Measurements from ENCODE around the gene ADCY4.

Gene ADCY4

DNA sequence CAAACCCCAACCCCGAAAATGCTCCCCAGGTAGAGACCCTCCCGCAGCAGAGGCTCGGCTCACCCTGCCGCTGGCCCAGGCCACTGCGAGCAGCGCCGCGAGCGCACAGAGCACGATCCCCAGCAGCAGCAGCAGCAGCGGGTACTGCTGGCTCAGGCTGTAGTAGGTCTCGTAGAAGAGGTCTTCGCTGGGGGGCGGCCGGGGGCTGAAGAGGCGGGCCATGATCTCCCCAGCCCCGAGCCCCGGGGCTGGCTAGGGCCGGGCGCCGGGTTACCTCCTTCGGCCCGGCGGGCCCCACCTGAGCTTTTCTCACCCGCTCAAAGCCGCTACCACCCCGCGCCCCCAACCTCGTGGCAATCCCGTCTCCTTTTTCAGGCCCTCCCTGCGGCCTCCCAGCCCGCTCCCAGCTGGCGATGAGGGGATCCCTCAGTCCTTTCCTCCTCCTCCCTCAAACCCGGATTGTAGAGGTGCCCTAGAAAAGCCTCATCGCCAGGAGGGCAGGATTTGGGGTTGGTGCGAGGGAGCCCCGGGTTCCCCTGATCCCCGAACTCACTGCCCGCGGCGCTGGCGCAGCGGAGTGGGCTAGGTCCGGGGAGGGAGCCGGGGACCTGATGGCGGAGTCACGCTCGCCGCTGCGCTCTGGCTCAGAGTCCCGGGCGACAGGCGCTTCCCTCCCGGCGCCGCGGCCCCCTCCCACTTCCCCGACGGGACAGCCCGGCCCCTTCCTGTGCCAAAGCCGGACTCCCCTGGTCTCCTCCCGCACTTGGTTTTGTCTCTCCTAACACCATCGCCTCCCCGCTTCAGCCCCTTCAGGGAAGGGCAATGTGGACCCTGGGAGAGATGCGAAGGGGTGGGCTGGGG, at the start of gene ADCY4:
TSS of gene ADCY4 (minus strand) at position 641 of the 861 bp plus-strand sequence. CDS start at position 222, 419 bp downstream.
- TF ChIP-seq, protein P1, sequence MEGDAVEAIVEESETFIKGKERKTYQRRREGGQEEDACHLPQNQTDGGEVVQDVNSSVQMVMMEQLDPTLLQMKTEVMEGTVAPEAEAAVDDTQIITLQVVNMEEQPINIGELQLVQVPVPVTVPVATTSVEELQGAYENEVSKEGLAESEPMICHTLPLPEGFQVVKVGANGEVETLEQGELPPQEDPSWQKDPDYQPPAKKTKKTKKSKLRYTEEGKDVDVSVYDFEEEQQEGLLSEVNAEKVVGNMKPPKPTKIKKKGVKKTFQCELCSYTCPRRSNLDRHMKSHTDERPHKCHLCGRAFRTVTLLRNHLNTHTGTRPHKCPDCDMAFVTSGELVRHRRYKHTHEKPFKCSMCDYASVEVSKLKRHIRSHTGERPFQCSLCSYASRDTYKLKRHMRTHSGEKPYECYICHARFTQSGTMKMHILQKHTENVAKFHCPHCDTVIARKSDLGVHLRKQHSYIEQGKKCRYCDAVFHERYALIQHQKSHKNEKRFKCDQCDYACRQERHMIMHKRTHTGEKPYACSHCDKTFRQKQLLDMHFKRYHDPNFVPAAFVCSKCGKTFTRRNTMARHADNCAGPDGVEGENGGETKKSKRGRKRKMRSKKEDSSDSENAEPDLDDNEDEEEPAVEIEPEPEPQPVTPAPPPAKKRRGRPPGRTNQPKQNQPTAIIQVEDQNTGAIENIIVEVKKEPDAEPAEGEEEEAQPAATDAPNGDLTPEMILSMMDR (conservative IDR thresholded peaks at IDR 0.05; ENCODE audit: control insufficient read depth, insufficient read depth, low read depth, low read length), result no peak
- DNase-seq (ENCODE audit: low read depth), result no peak
- peak within 1 kb of the TSS; percentile 34 for H3K4me3 ChIP-seq (ENCODE audit: control insufficient read depth, low read depth, low read length)

DNA sequence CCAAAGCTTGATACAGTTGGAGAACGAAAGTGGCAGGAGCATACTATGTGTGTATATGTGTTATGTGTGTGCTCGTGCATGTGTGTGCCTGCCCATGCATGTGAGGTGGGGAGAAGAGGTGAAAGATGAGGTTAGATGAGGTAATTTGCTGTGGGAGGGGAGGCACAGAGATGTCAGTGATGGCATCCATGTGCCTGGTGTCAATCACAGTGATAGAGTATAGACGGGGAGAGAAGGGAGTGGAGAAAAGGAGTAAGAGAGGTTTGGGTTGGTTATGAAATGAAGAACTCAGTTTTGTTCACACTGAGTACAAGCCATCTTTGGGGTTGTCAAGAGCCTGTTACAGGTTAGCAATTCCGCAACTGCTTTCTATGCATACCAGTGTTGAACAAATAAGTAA, 49.3 kb upstream of the ADCY4 start:
- no peak for DNase-seq (ENCODE audit: low read depth)
- H3K4me3 ChIP-seq (ENCODE audit: control insufficient read depth, low read depth, low read length), result no peak overlapping the region
- TF ChIP-seq, protein P1 (conservative IDR thresholded peaks at IDR 0.05; ENCODE audit: control insufficient read depth, insufficient read depth, low read depth, low read length), result no peak

DNA sequence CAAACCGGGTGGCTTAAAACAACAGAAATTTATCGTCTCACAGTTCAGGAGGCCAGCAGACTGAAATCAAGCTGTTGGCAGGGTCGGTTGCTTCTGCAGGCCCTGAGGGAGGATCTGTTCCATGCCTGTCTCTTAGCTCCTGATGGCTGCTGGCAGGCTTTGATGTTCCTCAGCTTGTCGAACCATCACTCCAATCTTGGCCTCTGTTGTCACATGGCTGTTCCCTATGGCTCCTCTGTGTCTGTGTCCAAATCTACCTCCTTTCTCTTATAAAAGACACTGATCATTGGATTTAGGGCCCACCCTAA, 47.1 kb upstream of the ADCY4 start:
- no peak for DNase-seq (ENCODE audit: low read depth)
- TF ChIP-seq, protein P1 (conservative IDR thresholded peaks at IDR 0.05; ENCODE audit: control insufficient read depth, insufficient read depth, low read depth, low read length), result no peak
- H3K4me3 ChIP-seq (ENCODE audit: control insufficient read depth, low read depth, low read length), result no peak overlapping the region

DNA sequence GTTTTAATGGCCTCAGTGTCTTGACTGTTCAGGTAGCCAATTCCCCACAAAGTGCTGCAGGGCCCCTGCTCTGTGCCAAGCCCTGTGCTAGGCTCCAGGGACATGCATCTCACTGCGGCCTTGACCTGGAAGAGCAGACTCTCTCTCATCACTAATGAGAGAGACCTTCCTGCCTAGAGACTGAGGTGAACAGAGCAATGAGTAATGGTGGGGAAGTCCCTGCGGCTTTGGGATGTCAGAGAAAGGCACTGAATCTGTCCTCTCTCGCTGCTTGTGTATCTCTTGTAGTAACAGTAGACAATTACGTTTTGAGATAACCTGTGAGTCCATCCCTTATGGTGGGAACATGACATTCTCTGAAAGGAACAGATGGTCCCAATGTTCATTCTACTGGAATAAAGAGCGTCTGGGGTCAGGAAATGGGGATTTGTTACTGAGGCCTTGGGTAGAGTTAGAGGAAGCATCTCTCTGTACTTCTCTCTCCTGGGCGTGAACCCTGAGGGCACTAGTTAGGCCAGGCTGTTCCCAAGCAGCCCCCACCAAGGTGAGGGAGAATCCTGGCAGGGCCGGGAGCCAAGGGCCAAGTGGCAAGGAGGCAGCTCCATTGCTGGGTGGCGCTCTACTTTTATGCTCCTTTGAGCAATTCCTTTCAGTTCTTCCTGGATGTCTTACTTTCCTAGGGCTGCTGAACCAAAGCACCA, 46.6 kb upstream of the ADCY4 start:
- no peak overlapping the region for H3K4me3 ChIP-seq (ENCODE audit: control insufficient read depth, low read depth, low read length)
- TF ChIP-seq, protein P1 (conservative IDR thresholded peaks at IDR 0.05; ENCODE audit: control insufficient read depth, insufficient read depth, low read depth, low read length), result no peak
- DNase-seq (ENCODE audit: low read depth), result no peak

DNA sequence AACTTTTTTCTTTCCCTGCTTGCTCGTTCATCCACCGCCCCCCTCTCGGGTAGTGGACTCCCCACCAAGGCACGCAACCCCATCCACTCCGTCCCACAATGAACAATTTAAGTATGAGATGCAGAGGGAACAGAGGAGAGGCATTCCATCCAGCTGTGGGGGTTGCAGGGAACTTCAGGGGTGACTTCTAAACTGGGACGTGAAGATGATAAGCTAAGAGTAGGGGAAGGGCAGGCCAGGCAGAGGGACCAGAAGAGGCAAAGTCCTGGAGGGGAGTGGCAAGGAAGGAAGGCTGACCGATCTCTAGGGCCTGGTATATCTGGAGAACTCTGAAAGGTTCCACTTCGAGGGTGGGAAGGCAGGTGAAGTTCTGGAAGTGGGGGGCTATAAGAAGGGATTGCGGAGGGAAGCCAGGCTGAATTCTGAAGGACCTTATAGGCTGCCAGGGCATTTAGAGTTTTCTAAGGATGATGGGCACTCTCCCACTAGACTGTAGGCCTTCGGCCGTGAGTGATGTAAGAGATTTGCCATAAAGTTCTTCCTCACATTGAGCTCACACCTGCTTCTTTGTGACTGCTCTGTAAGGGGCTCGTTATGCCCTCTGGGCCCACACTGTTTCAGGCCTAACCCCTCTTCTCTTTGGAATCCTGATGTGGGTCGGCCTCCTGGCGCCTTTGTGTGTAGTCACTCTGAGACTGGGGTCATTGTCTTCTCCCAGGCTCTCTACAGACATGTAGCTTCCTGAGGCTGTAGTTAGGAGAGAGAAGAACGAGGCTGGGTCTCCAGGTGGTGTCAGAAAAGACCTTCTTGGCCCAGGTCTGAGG, 45.2 kb upstream of the ADCY4 start:
- H3K4me3 ChIP-seq (ENCODE audit: control insufficient read depth, low read depth, low read length), result no peak overlapping the region
- TF ChIP-seq, protein P1 (conservative IDR thresholded peaks at IDR 0.05; ENCODE audit: control insufficient read depth, insufficient read depth, low read depth, low read length), result no peak
- no peak for DNase-seq (ENCODE audit: low read depth)

Data from fibroblast of mammary gland (primary cell).